HG03064 (cell line): Measurements from ENCODE around the gene PSTPIP1.

Experiments
- ATAC-seq: cut with Tn5 transposase; IDR thresholded peaks from one replicate; pipeline ENCODE4 v1.9.1; 2021; ENCODE audit warnings: low read depth; ENCODE audit not compliant: unreplicated experiment

PSTPIP1 gene

GRCh38 chr15:76976572-76977270, 18.2 kb upstream of the PSTPIP1 start:
- ATAC-seq = no peak

GRCh38 chr15:76978522-76979330, 16.2 kb upstream of the PSTPIP1 start:
- ATAC-seq = no peak

GRCh38 chr15:76979331-76979925, 15.5 kb upstream of the PSTPIP1 start:
- no peak for ATAC-seq

- no peak for ATAC-seq
These were observed 14.9 kb upstream of the PSTPIP1 start for GRCh38 chr15:76979996-76980520.

GRCh38 chr15:76982356-76982755, 12.6 kb upstream of the PSTPIP1 start:
- ATAC-seq = no peak

GRCh38 chr15:76982756-76983155, 12.2 kb upstream of the PSTPIP1 start:
- ATAC-seq = no peak

- ATAC-seq = no peak
These were observed 11.1 kb upstream of the PSTPIP1 start for GRCh38 chr15:76983590-76984375.

- ATAC-seq = no peak
These were observed 8.2 kb upstream of the PSTPIP1 start for GRCh38 chr15:76986743-76987142.

GRCh38 chr15:76987276-76987675, 7.7 kb upstream of the PSTPIP1 start:
- no peak for ATAC-seq

- ATAC-seq = peak; percentile 68
These were observed 6.7 kb upstream of the PSTPIP1 start for GRCh38 chr15:76987896-76988860.

- no peak for ATAC-seq
These were observed 5.8 kb upstream of the PSTPIP1 start for GRCh38 chr15:76988867-76989780.

GRCh38 chr15:76991048-76991447, 3.9 kb upstream of the PSTPIP1 start:
- no peak for ATAC-seq

- ATAC-seq = no peak
These were observed 2.9 kb upstream of the PSTPIP1 start for GRCh38 chr15:76991741-76992645.

GRCh38 chr15:76993114-76993725, 1.7 kb upstream of the PSTPIP1 start:
- no peak for ATAC-seq

GRCh38 chr15:76994001-76994400, 925 bp upstream of the PSTPIP1 start:
- no peak for ATAC-seq

- no peak for ATAC-seq
These were observed 430 bp upstream of the PSTPIP1 start for GRCh38 chr15:76994496-76994895.

GRCh38 chr15:76996076-76996525, 1.2 kb downstream of the PSTPIP1 start:
- ATAC-seq = no peak
